ENCODE measurements around the gene RHOD.

The RHOD gene

DNA sequence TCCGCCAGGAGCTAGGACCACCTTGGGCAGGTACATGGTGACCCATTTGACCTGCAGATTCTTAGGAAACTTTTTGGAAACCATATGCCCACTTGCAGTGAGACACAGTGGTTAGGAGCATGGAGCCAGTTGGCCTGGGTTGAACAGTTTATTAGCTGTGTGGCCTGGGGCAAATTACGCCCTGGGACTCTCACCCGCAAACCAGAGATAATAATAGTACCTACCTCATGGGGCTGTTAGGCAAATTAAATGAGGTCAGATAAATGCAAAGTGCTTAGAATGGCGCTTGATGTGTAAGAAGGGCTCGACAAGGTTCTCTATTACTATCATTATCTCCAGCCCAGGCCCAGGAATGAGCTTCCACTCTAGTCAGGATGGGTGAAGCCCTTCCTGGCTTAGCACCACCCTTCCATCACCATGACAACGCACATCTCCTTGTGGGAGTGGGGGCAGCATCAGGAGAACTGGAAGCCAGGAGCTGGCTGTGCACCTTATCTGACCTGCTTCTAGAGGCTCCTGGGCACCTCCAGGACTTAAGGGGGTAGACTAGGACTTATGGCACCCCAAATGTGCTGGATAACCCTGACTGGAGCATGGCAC, 28.6 kb upstream of the RHOD start:
- Histone ChIP-seq H3K27me3 (peaks cover 100% of the 10 kb centered on the region), H3K4me1 (ENCODE audit: control insufficient read depth in 1 of 2, insufficient read depth in 1 of 2, low read depth in 1 of 2, low read length in 1 of 2) (no peaks in the 10 kb centered on the region), H3K4me3 (ENCODE audit: low read depth in 1 of 2, low read length in 1 of 2) (no peak overlapping the region), H3K9me3 (no peaks in the 10 kb centered on the region), H3K27ac (no peak overlapping the region), H3K36me3 (no peaks in the 10 kb centered on the region)
- TF ChIP-seq, protein P1, sequence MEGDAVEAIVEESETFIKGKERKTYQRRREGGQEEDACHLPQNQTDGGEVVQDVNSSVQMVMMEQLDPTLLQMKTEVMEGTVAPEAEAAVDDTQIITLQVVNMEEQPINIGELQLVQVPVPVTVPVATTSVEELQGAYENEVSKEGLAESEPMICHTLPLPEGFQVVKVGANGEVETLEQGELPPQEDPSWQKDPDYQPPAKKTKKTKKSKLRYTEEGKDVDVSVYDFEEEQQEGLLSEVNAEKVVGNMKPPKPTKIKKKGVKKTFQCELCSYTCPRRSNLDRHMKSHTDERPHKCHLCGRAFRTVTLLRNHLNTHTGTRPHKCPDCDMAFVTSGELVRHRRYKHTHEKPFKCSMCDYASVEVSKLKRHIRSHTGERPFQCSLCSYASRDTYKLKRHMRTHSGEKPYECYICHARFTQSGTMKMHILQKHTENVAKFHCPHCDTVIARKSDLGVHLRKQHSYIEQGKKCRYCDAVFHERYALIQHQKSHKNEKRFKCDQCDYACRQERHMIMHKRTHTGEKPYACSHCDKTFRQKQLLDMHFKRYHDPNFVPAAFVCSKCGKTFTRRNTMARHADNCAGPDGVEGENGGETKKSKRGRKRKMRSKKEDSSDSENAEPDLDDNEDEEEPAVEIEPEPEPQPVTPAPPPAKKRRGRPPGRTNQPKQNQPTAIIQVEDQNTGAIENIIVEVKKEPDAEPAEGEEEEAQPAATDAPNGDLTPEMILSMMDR (IDR thresholded peaks at IDR 0.05), result no peak

DNA sequence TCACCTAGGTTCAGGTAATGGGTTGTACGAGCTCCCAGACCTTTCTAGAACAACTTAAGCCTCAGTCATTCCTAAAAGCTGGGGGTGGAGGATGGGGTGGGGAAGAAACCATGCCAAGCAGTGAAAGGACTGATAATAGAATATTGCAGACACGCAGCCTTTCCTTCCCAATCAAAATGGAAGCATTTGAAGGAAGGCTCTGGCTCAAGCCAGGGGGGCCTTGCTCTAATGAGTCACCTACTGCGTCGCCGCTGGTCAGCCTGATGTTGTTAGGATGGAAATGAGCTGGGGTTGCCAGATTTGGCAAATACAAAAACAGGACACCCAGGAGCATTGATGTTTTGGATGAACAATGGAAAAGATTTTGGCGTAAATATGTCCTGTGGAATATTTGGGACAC, 27.5 kb upstream of the RHOD start:
- Histone ChIP-seq H3K36me3 (no peaks in the 10 kb centered on the region), H3K4me3 (ENCODE audit: low read depth in 1 of 2, low read length in 1 of 2) (no peak overlapping the region), H3K27me3 (peaks cover 100% of the 10 kb centered on the region), H3K9me3 (no peaks in the 10 kb centered on the region), H3K4me1 (ENCODE audit: control insufficient read depth in 1 of 2, insufficient read depth in 1 of 2, low read depth in 1 of 2, low read length in 1 of 2) (no peaks in the 10 kb centered on the region), H3K27ac (no peak overlapping the region)
- TF ChIP-seq, protein P1 (IDR thresholded peaks at IDR 0.05), result no peak

DNA sequence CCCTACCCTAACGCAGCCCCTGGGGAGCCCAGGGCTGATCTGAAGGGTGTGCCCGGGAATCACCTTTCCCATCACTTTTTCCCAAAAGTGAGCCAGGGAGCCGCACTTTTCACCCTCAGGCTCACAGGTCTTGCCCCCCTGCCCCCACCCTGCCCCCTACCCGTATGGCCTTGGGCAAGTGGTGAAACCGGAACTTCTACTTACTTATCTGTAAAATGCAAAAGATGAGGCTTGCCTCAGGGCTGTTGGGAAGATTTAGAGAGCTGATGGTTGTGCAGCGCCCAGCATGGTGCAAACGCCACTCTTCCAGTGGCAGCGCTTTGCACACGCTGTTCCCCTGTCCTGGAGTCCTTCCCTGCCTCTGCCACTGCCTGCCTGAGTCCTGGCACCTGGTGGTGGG, 25.7 kb upstream of the RHOD start:
- Histone ChIP-seq H3K4me3 (ENCODE audit: low read depth in 1 of 2, low read length in 1 of 2) (no peak overlapping the region), H3K9me3 (no peaks in the 10 kb centered on the region), H3K27ac (no peak overlapping the region), H3K27me3 (peaks cover 88% of the 10 kb centered on the region), H3K36me3 (no peaks in the 10 kb centered on the region), H3K4me1 (ENCODE audit: control insufficient read depth in 1 of 2, insufficient read depth in 1 of 2, low read depth in 1 of 2, low read length in 1 of 2) (no peaks in the 10 kb centered on the region)
- TF ChIP-seq, protein P1 (IDR thresholded peaks at IDR 0.05), result no peak

DNA sequence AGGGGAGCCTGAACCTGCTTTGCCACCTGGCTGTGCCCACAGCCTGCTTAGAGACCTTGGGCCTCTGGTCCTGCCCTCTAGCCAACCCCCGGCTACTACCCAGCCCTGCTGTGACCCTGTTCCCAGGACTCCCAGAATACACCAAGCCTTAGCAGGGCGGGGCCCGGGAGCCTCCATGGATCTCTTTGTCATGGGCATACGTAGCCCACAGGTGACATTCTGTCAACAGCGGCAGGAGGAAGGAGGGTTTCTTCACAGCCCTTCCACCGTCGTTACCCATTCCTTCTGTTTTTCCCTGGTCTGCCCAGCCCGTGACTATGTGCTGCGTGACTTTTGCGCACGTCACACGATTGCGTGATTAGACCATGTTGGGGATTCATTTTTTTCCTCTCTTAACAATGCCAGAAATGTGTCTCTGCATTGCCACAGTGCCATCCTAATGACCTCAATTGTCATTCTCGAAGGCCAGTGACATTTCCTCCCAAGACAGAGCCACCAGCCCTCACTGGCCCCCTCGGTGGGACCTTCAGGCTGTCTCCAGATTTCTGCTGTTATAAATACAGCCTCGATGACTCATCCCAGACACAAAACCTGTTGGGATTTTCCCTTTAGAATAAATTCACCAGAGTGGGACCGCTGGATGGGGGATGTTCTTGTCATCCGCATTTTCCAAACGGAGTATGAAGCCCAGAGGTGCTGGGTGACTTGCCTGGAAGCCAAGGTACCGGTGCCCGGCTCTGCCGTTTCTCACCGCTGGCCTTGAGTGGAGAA, 24.7 kb upstream of the RHOD start:
- H3K4me3 ChIP-seq (ENCODE audit: low read depth in 1 of 2, low read length in 1 of 2), result no peak overlapping the region
- H3K4me1 ChIP-seq (ENCODE audit: control insufficient read depth in 1 of 2, insufficient read depth in 1 of 2, low read depth in 1 of 2, low read length in 1 of 2), result no peaks in the 10 kb centered on the region
- TF ChIP-seq, protein P1 (IDR thresholded peaks at IDR 0.05), result no peak
- no peaks in the 10 kb centered on the region for H3K9me3 ChIP-seq
- peaks cover 85% of the 10 kb centered on the region for H3K27me3 ChIP-seq
- H3K36me3 ChIP-seq, result no peaks in the 10 kb centered on the region
- H3K27ac ChIP-seq, result no peak overlapping the region

DNA sequence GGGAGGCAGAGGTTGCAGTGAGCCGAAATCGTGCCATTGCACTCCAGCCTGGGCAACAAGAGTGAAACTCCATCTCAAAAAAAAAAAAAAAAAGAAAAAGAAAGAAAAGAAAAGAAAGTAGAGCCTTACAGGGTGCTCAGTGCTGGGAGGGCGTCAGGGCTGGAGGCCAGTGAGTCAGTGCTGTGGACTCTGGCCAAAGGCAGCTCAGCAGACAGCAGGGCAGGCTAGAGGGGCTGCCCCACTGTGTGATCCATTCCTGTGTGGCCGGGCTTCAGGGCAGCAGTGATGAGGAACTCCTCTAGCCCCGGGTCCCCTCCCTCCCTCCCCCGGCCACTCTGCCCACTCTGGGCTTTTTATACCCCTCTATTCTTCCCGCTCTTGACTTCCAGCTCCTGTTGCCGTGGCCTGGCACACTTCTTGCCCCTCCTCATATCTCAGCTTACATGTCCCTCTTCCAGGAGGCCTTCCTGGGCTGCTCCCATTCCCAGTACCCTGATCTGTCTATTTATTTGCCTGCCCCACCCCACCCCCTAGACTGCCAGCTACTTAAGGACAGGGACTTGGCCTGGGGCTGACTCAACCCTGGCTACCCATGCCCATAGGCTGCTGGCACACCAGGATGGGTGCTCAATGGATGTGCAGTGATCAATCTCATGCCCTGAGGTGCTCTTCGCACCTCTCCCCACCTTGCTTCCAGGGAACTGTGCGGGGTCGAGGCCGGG, 23.7 kb upstream of the RHOD start:
- Histone ChIP-seq H3K9me3 (no peaks in the 10 kb centered on the region), H3K36me3 (no peaks in the 10 kb centered on the region), H3K4me3 (ENCODE audit: low read depth in 1 of 2, low read length in 1 of 2) (no peak overlapping the region), H3K4me1 (ENCODE audit: control insufficient read depth in 1 of 2, insufficient read depth in 1 of 2, low read depth in 1 of 2, low read length in 1 of 2) (no peaks in the 10 kb centered on the region), H3K27me3 (peaks cover 78% of the 10 kb centered on the region), H3K27ac (no peak overlapping the region)
- TF ChIP-seq, protein P1 (IDR thresholded peaks at IDR 0.05), result no peak

Measured in neutrophil (primary cell).